ENCODE measurements around the gene MACC1.

MACC1 gene

GRCh38 chr7:20217193-20217948, at the start of gene MACC1:
Gene MACC1, minus strand, starts transcription at chr7:20217384. Its CDS starts 55,522 bp downstream, at chr7:20161862.
- DNase-seq (ENCODE audit: low read depth in 2 of 2, low spot score in 1 of 2) = peak in 1 of 2 donors; percentile 4

GRCh38 chr7:20264623-20265022, 47.4 kb upstream of the MACC1 start:
- no peak for DNase-seq (ENCODE audit: low read depth in 2 of 2, low spot score in 1 of 2)

GRCh38 chr7:20260223-20260622, 43.0 kb upstream of the MACC1 start:
- DNase-seq (ENCODE audit: low read depth in 2 of 2, low spot score in 1 of 2) = no peak

GRCh38 chr7:20257212-20257611, 40.0 kb upstream of the MACC1 start:
- DNase-seq (ENCODE audit: low read depth in 2 of 2, low spot score in 1 of 2) = no peak

GRCh38 chr7:20249920-20250319, 32.7 kb upstream of the MACC1 start:
- DNase-seq (ENCODE audit: low read depth in 2 of 2, low spot score in 1 of 2) = no peak

GRCh38 chr7:20249376-20249775, 32.2 kb upstream of the MACC1 start:
- no peak for DNase-seq (ENCODE audit: low read depth in 2 of 2, low spot score in 1 of 2)

GRCh38 chr7:20246236-20246635, 29.1 kb upstream of the MACC1 start:
- no peak for DNase-seq (ENCODE audit: low read depth in 2 of 2, low spot score in 1 of 2)

GRCh38 chr7:20244334-20245120, 27.3 kb upstream of the MACC1 start:
- DNase-seq (ENCODE audit: low read depth in 2 of 2, low spot score in 1 of 2) = no peak

GRCh38 chr7:20241911-20242261, 24.7 kb upstream of the MACC1 start:
- DNase-seq (ENCODE audit: low read depth in 2 of 2, low spot score in 1 of 2) = no peak

- DNase-seq (ENCODE audit: low read depth in 2 of 2, low spot score in 1 of 2) = no peak
Observed at GRCh38 chr7:20241194-20241910, 24.2 kb upstream of the MACC1 start.

- no peak for DNase-seq (ENCODE audit: low read depth in 2 of 2, low spot score in 1 of 2)
Observed at GRCh38 chr7:20240080-20240926, 23.1 kb upstream of the MACC1 start.

GRCh38 chr7:20238754-20239324, 21.7 kb upstream of the MACC1 start:
- DNase-seq (ENCODE audit: low read depth in 2 of 2, low spot score in 1 of 2) = no peak

GRCh38 chr7:20238194-20238753, 21.1 kb upstream of the MACC1 start:
- DNase-seq (ENCODE audit: low read depth in 2 of 2, low spot score in 1 of 2) = no peak

- no peak for DNase-seq (ENCODE audit: low read depth in 2 of 2, low spot score in 1 of 2)
Observed at GRCh38 chr7:20237464-20238193, 20.4 kb upstream of the MACC1 start.

- no peak for DNase-seq (ENCODE audit: low read depth in 2 of 2, low spot score in 1 of 2)
Observed at GRCh38 chr7:20236790-20237189, 19.6 kb upstream of the MACC1 start.

GRCh38 chr7:20236043-20236442, 18.9 kb upstream of the MACC1 start:
- DNase-seq (ENCODE audit: low read depth in 2 of 2, low spot score in 1 of 2) = no peak

GRCh38 chr7:20235288-20235687, 18.1 kb upstream of the MACC1 start:
- no peak for DNase-seq (ENCODE audit: low read depth in 2 of 2, low spot score in 1 of 2)

GRCh38 chr7:20233362-20233761, 16.2 kb upstream of the MACC1 start:
- no peak for DNase-seq (ENCODE audit: low read depth in 2 of 2, low spot score in 1 of 2)

- DNase-seq (ENCODE audit: low read depth in 2 of 2, low spot score in 1 of 2) = no peak
Observed at GRCh38 chr7:20232848-20233247, 15.7 kb upstream of the MACC1 start.
